ENCODE data around the gene FAM241A. TPM values are rescaled to one million over a fixed set of nuclear protein-coding genes. Genes with fewer than 3 reads are reported as not detected.

Gene FAM241A
- total and polyA plus RNA-seq, 2 of the 13 experiments (the other 11 are each of a cell fraction or from before 2014, with no cell fraction given) = 0.61 to 0.69 TPM

DNA sequence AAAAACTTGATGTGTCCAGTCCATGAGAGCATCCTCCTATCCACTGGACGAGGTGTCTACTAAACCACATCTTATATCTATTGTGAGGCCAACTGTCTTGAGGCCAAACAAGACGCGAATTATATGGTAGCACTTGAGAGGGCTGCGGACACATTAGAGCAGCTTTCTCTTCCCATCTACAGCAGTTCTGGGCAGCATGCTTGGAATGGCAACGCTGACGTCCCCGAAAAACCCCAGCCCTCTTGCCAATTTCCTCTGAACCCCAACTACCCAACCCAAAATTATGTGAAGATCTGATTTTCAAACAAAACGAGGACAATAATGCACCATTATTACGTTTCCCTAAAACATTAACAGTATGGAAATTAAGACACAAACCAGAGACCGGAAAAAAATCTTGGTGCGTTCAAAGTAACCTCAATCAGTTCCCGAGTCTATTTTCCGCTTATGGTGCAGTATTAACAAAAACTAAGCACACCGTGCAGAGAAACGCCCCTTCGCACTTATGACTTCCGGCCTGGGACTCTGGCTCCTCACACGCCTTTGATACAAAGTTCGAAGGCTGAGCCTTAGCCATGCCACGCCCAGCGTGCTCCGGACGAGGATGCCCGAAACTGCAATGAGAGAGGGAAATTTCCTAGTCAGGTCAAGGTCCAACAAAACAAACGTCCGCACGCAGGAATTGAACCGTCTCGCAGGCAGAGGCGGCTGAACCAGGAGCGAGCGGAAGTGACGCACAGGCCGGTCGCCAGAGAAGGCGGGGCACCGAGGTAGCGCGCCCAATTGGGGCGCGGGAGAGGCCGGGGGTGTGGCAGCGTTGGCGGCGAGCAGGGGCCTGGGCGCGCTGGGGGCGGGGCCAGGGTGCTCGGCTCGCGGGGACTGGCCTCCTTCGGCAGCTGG lies 85.9 kb downstream of the FAM241A start (continued):
- TF ChIP-seq, protein P1, sequence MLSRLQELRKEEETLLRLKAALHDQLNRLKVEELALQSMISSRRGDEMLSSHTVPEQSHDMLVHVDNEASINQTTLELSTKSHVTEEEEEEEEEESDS (CRISPR knock-in tag; IDR thresholded peaks at IDR 0.05; ENCODE audit: borderline replicate concordance) = no peak
- TF ChIP-seq, protein P2, sequence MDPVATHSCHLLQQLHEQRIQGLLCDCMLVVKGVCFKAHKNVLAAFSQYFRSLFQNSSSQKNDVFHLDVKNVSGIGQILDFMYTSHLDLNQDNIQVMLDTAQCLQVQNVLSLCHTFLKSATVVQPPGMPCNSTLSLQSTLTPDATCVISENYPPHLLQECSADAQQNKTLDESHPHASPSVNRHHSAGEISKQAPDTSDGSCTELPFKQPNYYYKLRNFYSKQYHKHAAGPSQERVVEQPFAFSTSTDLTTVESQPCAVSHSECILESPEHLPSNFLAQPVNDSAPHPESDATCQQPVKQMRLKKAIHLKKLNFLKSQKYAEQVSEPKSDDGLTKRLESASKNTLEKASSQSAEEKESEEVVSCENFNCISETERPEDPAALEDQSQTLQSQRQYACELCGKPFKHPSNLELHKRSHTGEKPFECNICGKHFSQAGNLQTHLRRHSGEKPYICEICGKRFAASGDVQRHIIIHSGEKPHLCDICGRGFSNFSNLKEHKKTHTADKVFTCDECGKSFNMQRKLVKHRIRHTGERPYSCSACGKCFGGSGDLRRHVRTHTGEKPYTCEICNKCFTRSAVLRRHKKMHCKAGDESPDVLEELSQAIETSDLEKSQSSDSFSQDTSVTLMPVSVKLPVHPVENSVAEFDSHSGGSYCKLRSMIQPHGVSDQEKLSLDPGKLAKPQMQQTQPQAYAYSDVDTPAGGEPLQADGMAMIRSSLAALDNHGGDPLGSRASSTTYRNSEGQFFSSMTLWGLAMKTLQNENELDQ (CRISPR knock-in tag; IDR thresholded peaks at IDR 0.05; ENCODE audit: borderline replicate concordance) = no peak
- TF ChIP-seq HOXA9 (CRISPR knock-in tag; IDR thresholded peaks at IDR 0.05; ENCODE audit: borderline replicate concordance) (no peak; the same call in 1 of the 2 replicates), ELF1 (CRISPR knock-in tag; IDR thresholded peaks at IDR 0.05) (peak; percentile 79), IKZF1 (IDR thresholded peaks at IDR 0.05) (no peak), MEIS1 (CRISPR knock-in tag; IDR thresholded peaks at IDR 0.05; ENCODE audit: borderline replicate concordance) (no peak), ZEB1 (IDR thresholded peaks at IDR 0.05; ENCODE audit: insufficient replicate concordance, low read depth) (no peak), ARNT2 (CRISPR knock-in tag; IDR thresholded peaks at IDR 0.05; ENCODE audit: low read depth) (0 out of 2 replicates have a peak, but pooled peaks have one; percentile 9), RFX3 (CRISPR knock-in tag; IDR thresholded peaks at IDR 0.05) (no peak), ATF1 (CRISPR knock-in tag; IDR thresholded peaks at IDR 0.05) (peak; percentile 80), ZNF720 (CRISPR knock-in tag; IDR thresholded peaks at IDR 0.05) (no peak), NR2F2 (IDR thresholded peaks at IDR 0.05; ENCODE audit: borderline replicate concordance, low read depth) (no peak; the same call in 1 of the 2 replicates), SSRP1 (CRISPR knock-in tag; IDR thresholded peaks at IDR 0.05) (no peak), ZNF619 (CRISPR knock-in tag; IDR thresholded peaks at IDR 0.05) (no peak), ZNF761 (CRISPR knock-in tag; conservative IDR thresholded peaks at IDR 0.05) (no peak), ARNT (IDR thresholded peaks at IDR 0.05) (no peak), PHB2 (IDR thresholded peaks at IDR 0.05; ENCODE audit: partially characterized antibody) (no peak), HMG20A (CRISPR knock-in tag; IDR thresholded peaks at IDR 0.05; ENCODE audit: borderline replicate concordance) (peak; percentile 48; the same call in 1 of the 2 replicates), FOXJ3 (CRISPR knock-in tag; IDR thresholded peaks at IDR 0.05; ENCODE audit: borderline replicate concordance) (peak; percentile 86), NFRKB (IDR thresholded peaks at IDR 0.05) (no peak), SIX4 (CRISPR knock-in tag; IDR thresholded peaks at IDR 0.05) (peak; percentile 75)
- TF ChIP-seq, protein P3, sequence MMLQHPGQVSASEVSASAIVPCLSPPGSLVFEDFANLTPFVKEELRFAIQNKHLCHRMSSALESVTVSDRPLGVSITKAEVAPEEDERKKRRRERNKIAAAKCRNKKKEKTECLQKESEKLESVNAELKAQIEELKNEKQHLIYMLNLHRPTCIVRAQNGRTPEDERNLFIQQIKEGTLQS (CRISPR knock-in tag; IDR thresholded peaks at IDR 0.05) = no peak
- TF ChIP-seq, protein P4, sequence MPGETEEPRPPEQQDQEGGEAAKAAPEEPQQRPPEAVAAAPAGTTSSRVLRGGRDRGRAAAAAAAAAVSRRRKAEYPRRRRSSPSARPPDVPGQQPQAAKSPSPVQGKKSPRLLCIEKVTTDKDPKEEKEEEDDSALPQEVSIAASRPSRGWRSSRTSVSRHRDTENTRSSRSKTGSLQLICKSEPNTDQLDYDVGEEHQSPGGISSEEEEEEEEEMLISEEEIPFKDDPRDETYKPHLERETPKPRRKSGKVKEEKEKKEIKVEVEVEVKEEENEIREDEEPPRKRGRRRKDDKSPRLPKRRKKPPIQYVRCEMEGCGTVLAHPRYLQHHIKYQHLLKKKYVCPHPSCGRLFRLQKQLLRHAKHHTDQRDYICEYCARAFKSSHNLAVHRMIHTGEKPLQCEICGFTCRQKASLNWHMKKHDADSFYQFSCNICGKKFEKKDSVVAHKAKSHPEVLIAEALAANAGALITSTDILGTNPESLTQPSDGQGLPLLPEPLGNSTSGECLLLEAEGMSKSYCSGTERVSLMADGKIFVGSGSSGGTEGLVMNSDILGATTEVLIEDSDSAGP (CRISPR knock-in tag; IDR thresholded peaks at IDR 0.05; ENCODE audit: borderline replicate concordance) = no peak; the same call in 1 of the 2 replicates
- TF ChIP-seq, protein P5, sequence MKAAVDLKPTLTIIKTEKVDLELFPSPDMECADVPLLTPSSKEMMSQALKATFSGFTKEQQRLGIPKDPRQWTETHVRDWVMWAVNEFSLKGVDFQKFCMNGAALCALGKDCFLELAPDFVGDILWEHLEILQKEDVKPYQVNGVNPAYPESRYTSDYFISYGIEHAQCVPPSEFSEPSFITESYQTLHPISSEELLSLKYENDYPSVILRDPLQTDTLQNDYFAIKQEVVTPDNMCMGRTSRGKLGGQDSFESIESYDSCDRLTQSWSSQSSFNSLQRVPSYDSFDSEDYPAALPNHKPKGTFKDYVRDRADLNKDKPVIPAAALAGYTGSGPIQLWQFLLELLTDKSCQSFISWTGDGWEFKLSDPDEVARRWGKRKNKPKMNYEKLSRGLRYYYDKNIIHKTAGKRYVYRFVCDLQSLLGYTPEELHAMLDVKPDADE (CRISPR knock-in tag; IDR thresholded peaks at IDR 0.05) = no peak
- TF ChIP-seq, protein P6, sequence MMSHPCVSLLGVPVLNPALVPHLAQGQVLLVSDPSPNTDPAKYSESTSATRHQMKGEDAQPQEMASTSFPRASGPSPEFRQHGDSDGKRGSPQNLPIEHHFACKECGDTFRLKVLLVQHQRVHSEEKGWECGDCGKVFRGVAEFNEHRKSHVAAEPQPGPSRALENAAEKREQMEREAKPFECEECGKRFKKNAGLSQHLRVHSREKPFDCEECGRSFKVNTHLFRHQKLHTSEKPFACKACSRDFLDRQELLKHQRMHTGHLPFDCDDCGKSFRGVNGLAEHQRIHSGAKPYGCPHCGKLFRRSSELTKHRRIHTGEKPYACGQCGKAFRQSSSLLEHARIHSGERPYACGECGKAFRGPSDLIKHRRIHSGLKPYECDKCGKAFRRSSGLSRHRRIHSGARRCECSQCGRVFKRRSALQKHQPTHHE (CRISPR knock-in tag; IDR thresholded peaks at IDR 0.05; ENCODE audit: borderline replicate concordance) = no peak

All from HepG2 (cell line).